GM21423 (cell line): Measurements from ENCODE around the gene PSG3.
"Not testable (repeated sequence)": the region's sequence is repeated elsewhere in the genome, so short reads cannot be mapped to it uniquely, and the experiment has no call there.

ENCODE experiments used
- ATAC-seq: cut with Tn5 transposase; IDR thresholded peaks from one replicate; pipeline ENCODE4 v1.9.1; 2021; ENCODE audit warnings: mild to moderate bottlenecking, moderate library complexity; ENCODE audit not compliant: unreplicated experiment

The PSG3 gene

GRCh38 chr19:42740381-42740780 lies at the start of gene PSG3:
Gene PSG3, minus strand, starts transcription at chr19:42740481. Its CDS starts 97 bp downstream, at chr19:42740384.
- ATAC-seq = not testable (repeated sequence)

- ATAC-seq = not testable (repeated sequence)
These were observed 48.5 kb upstream of the PSG3 start for GRCh38 chr19:42788766-42789165.

GRCh38 chr19:42787766-42788165 lies 47.5 kb upstream of the PSG3 start:
- ATAC-seq = not testable (repeated sequence)

GRCh38 chr19:42776750-42777612 lies 36.7 kb upstream of the PSG3 start:
- not testable (repeated sequence) for ATAC-seq

GRCh38 chr19:42774510-42775158 lies 34.4 kb upstream of the PSG3 start:
- not testable (repeated sequence) for ATAC-seq

- ATAC-seq = not testable (repeated sequence)
These were observed 27.0 kb upstream of the PSG3 start for GRCh38 chr19:42767319-42767718.

- ATAC-seq = not testable (repeated sequence)
These were observed 26.6 kb upstream of the PSG3 start for GRCh38 chr19:42766871-42767270.

- no peak for ATAC-seq
These were observed 24.6 kb upstream of the PSG3 start for GRCh38 chr19:42764836-42765235.

- ATAC-seq = no peak
These were observed 22.5 kb upstream of the PSG3 start for GRCh38 chr19:42762789-42763188.

GRCh38 chr19:42761924-42762295 lies 21.6 kb upstream of the PSG3 start:
- not testable (repeated sequence) for ATAC-seq

GRCh38 chr19:42760954-42761923 lies 21.0 kb upstream of the PSG3 start:
- ATAC-seq = not testable (repeated sequence)

- not testable (repeated sequence) for ATAC-seq
These were observed 18.4 kb upstream of the PSG3 start for GRCh38 chr19:42758667-42759066.

GRCh38 chr19:42752246-42752645 lies 12.0 kb upstream of the PSG3 start:
- ATAC-seq = not testable (repeated sequence)

- not testable (repeated sequence) for ATAC-seq
These were observed 1.7 kb upstream of the PSG3 start for GRCh38 chr19:42741726-42742607.

GRCh38 chr19:42737581-42738011 lies 2.7 kb downstream of the PSG3 start:
- ATAC-seq = not testable (repeated sequence)

GRCh38 chr19:42728341-42728740 lies 11.9 kb downstream of the PSG3 start:
- not testable (repeated sequence) for ATAC-seq

GRCh38 chr19:42714000-42714399 lies 26.3 kb downstream of the PSG3 start:
- not testable (repeated sequence) for ATAC-seq

- not testable (repeated sequence) for ATAC-seq
These were observed 27.5 kb downstream of the PSG3 start for GRCh38 chr19:42712753-42713152.

- ATAC-seq = not testable (repeated sequence)
These were observed 29.3 kb downstream of the PSG3 start for GRCh38 chr19:42710986-42711385.

- no peak for ATAC-seq
These were observed 42.4 kb downstream of the PSG3 start for GRCh38 chr19:42697884-42698283.
